HUDEP-2 (cell line): ENCODE data around the gene RHBDD2.
A peak's percentile ranks its signal among the peaks of the same experiment; 100 is the strongest.
"Not testable (repeated sequence)": the region's sequence is repeated elsewhere in the genome, so short reads cannot be mapped to it uniquely, and the experiment has no call there.

Experiments
- DNase-seq, 76 experiments: peaks; one replicate each; lab custom pipeline; 2025; ENCODE audit not compliant: unreplicated experiment in 76 of 76; lab: John Stamatoyannopoulos, UW

Gene RHBDD2

GRCh38 chr7:75866114-75866488 is 12.7 kb upstream of the RHBDD2 start:
- no peak for DNase-seq

DNA sequence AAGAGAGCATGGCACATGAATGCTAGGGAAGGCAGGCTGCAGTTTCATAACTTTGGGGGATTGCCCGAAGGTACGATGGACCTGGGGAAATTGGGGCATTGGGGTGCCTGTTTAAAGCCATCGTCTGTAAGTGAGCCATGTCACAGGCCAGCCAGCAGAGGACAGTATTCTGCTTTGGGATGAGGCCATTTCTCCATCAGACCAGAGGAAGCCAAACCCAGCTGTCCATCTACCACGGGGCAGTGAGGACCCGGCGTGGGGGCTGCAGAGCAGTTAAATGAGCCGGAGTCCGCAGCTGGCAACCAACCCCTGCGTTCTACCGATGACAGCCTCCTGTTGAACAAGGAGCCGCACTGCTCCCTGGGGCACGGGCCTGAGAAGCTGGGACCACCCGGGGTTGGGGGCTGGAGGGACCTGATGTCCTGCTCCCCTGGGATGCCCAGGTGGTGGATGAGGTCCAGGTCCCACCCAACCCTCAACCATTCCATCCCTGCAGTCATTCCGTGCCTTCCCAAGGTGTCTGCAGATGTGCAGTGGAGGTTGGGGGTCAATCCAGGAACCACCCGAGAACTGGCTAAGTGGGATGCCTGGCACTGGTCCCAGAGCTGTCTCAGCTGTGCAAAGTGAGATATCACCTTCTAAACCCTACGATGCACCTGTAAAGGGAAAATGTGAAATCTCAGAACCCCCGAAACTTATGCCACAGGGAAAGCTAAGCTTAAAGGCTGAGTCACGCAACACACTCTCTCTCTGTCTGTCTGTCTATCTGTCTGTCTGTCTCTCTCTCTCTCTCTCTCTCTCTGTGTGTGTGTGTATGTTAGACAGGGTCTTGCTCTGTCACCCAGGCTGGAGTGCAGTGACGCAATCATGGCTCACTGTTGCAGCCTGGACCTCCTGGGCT is 12.1 kb upstream of the RHBDD2 start:
- DNase-seq, result peak in 38 of 76 experiments; percentile 5 to 52 (median 26)

- no peak for DNase-seq
Measured at GRCh38 chr7:75867390-75867717, 11.5 kb upstream of the RHBDD2 start.

GRCh38 chr7:75868153-75868552 is 10.7 kb upstream of the RHBDD2 start:
- DNase-seq, result no peak

DNA sequence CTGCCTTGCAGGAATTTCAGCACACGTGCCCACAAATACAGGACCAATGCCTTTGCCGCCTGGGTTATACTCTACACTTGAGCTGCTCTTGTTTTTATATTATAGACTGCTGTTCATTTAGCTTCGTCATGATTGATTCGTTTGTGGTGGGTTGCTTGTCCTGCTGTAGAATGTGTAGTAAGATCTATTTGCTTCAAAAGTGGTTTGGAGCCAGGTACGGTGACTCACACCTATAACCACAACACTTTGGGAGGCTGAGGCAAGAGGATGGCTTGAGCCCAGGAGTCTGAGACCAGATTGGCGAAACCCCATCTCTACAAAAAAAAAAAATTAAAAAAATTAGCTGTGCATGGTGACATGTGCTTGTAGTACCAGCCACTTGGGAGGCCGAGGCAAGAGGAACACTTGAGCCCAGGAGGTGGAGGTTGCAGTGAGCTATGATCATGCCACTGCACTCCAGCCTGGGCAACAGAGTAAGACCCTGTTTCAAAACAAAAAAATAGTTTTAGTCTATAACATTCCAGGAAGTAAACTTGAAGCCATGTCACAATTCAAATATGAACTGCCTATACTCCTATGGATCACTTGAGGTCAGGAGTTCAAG is 9.0 kb upstream of the RHBDD2 start:
- no peak for DNase-seq

GRCh38 chr7:75870557-75871161 is 8.2 kb upstream of the RHBDD2 start:
- DNase-seq, result no peak

- DNase-seq, result no peak
Measured at GRCh38 chr7:75872073-75872782, 6.6 kb upstream of the RHBDD2 start.

GRCh38 chr7:75874180-75874579 is 4.7 kb upstream of the RHBDD2 start:
- not testable (repeated sequence) for DNase-seq

DNA sequence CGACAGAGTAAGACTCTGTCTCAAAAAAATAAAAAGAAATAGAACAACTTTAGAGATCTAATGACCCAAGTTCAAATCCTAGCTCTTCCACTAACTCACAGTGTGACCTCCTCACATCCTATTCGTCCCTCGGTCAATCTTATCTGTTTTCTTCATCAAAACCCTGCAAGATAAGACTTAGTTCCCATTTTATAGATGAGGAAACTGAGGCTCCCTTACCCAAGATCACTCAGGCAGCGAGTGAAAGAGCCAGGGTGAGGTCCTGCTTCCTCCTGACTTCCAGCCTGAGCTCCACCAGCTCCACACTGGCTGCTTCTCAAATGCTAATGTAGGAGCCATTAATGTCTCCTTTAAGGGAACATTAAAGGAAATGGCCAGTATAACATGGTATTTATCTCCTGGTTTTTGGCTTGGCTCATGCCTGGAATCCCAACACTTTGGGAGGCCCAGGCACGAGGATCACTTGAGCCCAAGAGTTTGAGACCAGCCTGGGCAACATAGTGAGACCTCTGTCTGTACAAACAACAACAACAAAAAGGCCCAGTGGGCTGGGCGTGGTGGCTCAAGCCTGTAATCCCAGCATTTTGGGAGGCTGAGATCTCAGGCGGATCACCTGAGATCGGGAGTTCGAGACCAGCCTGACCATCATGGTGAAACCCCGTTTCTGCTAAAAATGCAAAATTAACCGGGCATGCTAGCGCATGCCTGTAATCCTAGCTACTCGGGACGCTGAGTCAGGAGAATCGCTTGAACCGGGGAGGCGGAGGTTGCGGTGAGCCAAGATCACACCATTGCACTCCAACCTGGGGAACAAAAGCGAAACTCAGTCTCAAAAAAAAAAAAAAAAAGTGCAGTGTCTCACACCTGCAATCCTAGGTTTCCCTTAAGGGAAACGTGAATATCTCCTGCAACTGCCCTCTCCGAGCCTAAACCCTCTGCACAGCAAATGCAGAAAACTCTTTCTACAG is 3.4 kb upstream of the RHBDD2 start:
- no peak for DNase-seq

GRCh38 chr7:75876126-75876881 is 2.5 kb upstream of the RHBDD2 start:
- DNase-seq, result no peak

- DNase-seq, result no peak
Measured at GRCh38 chr7:75878312-75878768, 494 bp upstream of the RHBDD2 start.

DNA sequence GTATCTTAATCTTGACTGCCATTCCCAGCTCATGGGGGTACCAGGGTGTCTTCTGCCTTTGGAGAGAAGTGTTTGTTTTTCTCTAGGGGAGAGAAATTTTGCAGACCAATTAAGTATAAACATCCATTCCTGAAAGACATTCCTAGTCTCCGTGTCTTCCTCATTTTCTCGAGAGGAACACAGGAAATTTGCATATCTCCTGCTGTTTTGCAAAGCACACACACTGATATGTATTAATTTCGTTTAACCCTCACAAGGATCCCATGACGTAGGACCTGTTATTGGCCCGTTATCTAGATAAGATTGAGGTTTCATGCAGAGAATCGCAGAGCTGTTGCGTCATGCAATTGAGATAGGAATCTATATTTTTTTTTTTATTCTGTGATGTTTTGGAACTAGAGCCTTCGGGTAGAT is 944 bp downstream of the RHBDD2 start:
- peak in 7 of 76 experiments; percentile 2 to 34 (median 30) for DNase-seq

DNA sequence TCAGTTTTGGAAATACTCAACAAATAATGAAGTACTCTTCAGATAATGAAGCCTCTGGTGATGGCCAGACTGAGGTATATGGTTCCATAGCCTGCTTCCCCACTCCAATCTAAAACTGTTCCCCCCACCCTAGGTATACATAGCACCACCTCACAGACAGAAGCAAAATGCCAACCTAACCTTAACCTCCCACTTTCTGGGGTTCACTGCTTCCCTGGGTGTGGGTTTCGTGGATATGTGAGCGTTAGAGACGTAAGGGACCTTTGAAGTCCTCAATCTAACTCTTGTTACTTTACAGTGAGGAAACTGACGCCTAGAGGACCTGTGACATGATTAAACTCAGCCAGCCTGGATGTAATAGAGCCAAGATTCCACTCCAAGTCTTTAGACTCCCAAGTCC is 1.4 kb downstream of the RHBDD2 start:
- no peak for DNase-seq

DNA sequence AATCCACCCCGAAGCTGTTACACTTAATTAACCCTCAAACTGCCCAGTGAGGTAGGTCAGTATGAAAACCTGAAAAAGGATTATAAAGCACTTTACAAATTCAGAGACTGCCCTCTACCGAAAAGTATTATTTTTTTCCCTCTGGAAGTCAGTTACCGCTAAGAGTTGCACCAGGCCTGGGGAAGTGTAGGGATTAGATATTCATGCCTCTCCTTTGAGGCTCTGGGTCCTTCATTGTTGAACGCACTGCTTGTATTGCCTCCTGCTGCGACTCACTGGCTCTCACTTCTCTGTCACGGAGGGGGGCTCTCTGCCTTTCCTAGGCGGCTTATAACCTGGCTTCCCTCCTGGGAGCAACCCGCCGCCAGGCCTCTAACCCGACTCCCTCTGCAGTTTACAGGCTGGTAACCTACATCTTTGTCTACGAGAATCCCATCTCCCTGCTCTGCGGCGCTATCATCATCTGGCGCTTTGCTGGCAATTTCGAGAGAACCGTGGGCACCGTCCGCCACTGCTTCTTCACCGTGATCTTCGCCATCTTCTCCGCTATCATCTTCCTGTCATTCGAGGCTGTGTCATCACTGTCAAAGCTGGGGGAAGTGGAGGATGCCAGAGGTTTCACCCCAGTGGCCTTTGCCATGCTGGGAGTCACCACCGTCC is 2.7 kb downstream of the RHBDD2 start:
- no peak for DNase-seq

GRCh38 chr7:75883265-75883824 is 4.5 kb downstream of the RHBDD2 start:
- not testable (repeated sequence) for DNase-seq

- DNase-seq, result peak in 9 of 76 experiments; percentile 10 to 46 (median 16)
Measured at GRCh38 chr7:75884476-75884875, 5.6 kb downstream of the RHBDD2 start.

GRCh38 chr7:75885036-75885435 is 6.2 kb downstream of the RHBDD2 start:
- DNase-seq, result no peak

DNA sequence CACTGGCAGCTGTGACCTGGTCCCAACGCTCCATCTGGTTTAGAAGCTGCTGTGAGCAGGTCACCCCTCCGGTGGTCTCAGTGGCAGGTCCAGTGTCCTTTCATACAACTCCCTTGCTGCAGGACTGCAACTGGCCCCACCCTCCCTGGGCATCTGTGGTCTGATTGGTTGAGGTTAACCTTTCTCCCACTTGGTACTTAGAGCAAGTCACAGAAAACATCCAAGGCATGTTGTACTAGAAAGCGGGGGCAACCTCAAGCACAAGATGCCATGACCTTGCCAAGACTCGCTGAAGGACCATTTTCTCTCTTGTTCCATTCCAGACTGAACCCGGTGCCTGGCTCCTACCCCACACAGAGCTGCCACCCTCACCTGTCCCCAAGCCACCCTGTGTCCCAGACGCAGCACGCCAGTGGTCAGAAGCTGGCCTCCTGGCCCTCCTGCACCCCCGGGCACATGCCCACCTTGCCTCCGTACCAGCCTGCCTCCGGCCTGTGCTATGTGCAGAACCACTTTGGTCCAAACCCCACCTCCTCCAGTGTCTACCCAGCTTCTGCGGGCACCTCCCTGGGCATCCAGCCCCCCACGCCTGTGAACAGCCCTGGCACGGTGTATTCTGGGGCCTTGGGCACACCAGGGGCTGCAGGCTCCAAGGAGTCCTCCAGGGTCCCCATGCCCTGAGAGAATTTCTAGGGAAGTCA is 9.0 kb downstream of the RHBDD2 start:
- no peak for DNase-seq
